Esophagus muscularis mucosa (tissue), 4 donors: Measurements from ENCODE around the gene FAM210B. TPM values are rescaled to one million over a fixed set of nuclear protein-coding genes. Genes with fewer than 3 reads are reported as not detected.

ENCODE experiments used
- DNase-seq: peaks from one replicate; pipeline ENCODE4 v3.0.0-alpha.2; 2017; ENCODE audit errors: extremely low spot score
- H3K27ac ChIP-seq, 4 donors: fragments of 200-600 bp; sonication (generic); replicated peaks in 1 of 4; 1 replicate in 3 of 4; 2 replicates in 1 of 4; pipeline ENCODE4 v1.5.1; 2016 to 2019; ENCODE audit warnings: mild to moderate bottlenecking in 1 of 4
- H3K27me3 ChIP-seq, 4 donors: fragments of 200-600 bp; sonication (generic); one replicate each; pipeline versions ENCODE4 v1.5.1 to v1.6.0; 2016 to 2019
- H3K36me3 ChIP-seq, 4 donors: fragments of 200-600 bp; sonication (generic); one replicate each; pipeline ENCODE4 v1.5.1; 2016 to 2019
- H3K4me1 ChIP-seq, 4 donors: fragments of 200-600 bp; sonication (generic); one replicate each; pipeline ENCODE4 v1.5.1; 2016 to 2019
- H3K4me3 ChIP-seq, 4 donors: fragments of 200-600 bp; sonication (generic); 1 replicate in 2 of 4; 2 replicates in 2 of 4; pipeline ENCODE4 v1.5.1; 2016 to 2019; ENCODE audit warnings: mild to moderate bottlenecking in 4 of 4, moderate library complexity in 1 of 4
- H3K9me3 ChIP-seq, 4 donors: fragments of 200-600 bp; sonication (generic); 1 replicate in 3 of 4; 2 replicates in 1 of 4; pipeline ENCODE4 v1.5.1; 2016 to 2019
- EP300 ChIP-seq: sonication (generic); formaldehyde crosslinking; IDR thresholded peaks from one replicate; pipeline ENCODE4 v1.6.1; 2017; ENCODE audit warnings: antibody characterized with exemption
- POLR2A ChIP-seq: fragments of 450-650 bp; IDR thresholded peaks from one replicate; pipeline ENCODE4 v1.6.1; 2017; ENCODE audit warnings: antibody characterized with exemption, moderate library complexity, mild to moderate bottlenecking, low read depth
- POLR2AphosphoS5 ChIP-seq, 2 donors: sonication (generic); formaldehyde crosslinking; IDR thresholded peaks; one replicate each; pipeline ENCODE4 v1.6.1; 2017; ENCODE audit warnings: antibody characterized with exemption in 2 of 2
- WGBS: methylation state at CpG from one replicate; pipeline ENCODE4 v1.1.5; 2018; 5-methylcytosine and 5-hydroxymethylcytosine counted together
- intact Hi-C: fragments of 100-400 bp; cut with DNase I; formaldehyde crosslinking; loops from one replicate; pipeline ENCODE4 v1.15.1; 2023
- total RNA-seq, 4 donors: library from RNA; depleted of rRNA; stranded (reverse); fragments of >200 nt; gene quantifications; one replicate each; pipeline versions ENCODE4 v1.1.0 to v1.2.1, GENCODE V29; 2016
- TF ChIP-seq, protein P1 (sequence below), 3 experiments: fragments of 200-600 bp in 2 of 3; fragments of 450-650 bp in 1 of 3; sonication (generic) in 2 of 3; IDR thresholded peaks; one replicate each; pipeline ENCODE4 v1.5.1; 2017 to 2019; ENCODE audit warnings: antibody characterized with exemption in 3 of 3, mild to moderate bottlenecking in 2 of 3, moderate library complexity in 1 of 3

The FAM210B gene
- total RNA-seq, 4 donors from 2014 or later: 48.2 to 75.0 (median 54.5) TPM

- Histone ChIP-seq H3K27me3 (no peaks in the 10 kb centered on the region), H3K4me3 (peak overlapping the region; percentile 87 to 98 (median 94)), H3K9me3 (no peaks in the 10 kb centered on the region), H3K36me3 (peaks cover 0 to 10% (median 4%) of the 10 kb centered on the region in 4 donors), H3K4me1 (peaks cover 15 to 40% (median 33%) of the 10 kb centered on the region in 4 donors), H3K27ac (peak overlapping the region in 2 of 4 donors; percentile 89)
- intact Hi-C loops: loop anchor here (2.0 kb wide), 1 partner anchor 35 kb away; the partner anchor contains the start of genes AURKA and CSTF1
- WGBS: 68% methylated on average over 6 of the region's 6 CpGs
- no peak for DNase-seq
- TF ChIP-seq POLR2A (no peak), EP300 (no peak), POLR2AphosphoS5 (IDR thresholded peaks at IDR 0.05) (no peak)
- TF ChIP-seq, protein P1, sequence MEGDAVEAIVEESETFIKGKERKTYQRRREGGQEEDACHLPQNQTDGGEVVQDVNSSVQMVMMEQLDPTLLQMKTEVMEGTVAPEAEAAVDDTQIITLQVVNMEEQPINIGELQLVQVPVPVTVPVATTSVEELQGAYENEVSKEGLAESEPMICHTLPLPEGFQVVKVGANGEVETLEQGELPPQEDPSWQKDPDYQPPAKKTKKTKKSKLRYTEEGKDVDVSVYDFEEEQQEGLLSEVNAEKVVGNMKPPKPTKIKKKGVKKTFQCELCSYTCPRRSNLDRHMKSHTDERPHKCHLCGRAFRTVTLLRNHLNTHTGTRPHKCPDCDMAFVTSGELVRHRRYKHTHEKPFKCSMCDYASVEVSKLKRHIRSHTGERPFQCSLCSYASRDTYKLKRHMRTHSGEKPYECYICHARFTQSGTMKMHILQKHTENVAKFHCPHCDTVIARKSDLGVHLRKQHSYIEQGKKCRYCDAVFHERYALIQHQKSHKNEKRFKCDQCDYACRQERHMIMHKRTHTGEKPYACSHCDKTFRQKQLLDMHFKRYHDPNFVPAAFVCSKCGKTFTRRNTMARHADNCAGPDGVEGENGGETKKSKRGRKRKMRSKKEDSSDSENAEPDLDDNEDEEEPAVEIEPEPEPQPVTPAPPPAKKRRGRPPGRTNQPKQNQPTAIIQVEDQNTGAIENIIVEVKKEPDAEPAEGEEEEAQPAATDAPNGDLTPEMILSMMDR (IDR thresholded peaks at IDR 0.05): no peak
These were observed 704 bp upstream of the FAM210B start for GRCh38 chr20:56358070-56358469.

GRCh38 chr20:56359212-56360132 lies 698 bp downstream of the FAM210B start:
- intact Hi-C loops: loop anchor here (2.0 kb wide), 1 partner anchor 33 kb away; the partner anchor contains the start of genes AURKA and CSTF1
- H3K4me1 ChIP-seq: peaks cover 15 to 47% (median 36%) of the 10 kb centered on the region in 4 donors
- 10% methylated on average over 25 of the region's 51 CpGs for WGBS
- H3K9me3 ChIP-seq: no peaks in the 10 kb centered on the region
- peaks cover 0 to 14% (median 5%) of the 10 kb centered on the region in 4 donors for H3K36me3 ChIP-seq
- H3K27me3 ChIP-seq: no peaks in the 10 kb centered on the region
- H3K27ac ChIP-seq: peak overlapping the region; percentile 82 to 89 (median 87)
- H3K4me3 ChIP-seq: peak overlapping the region; percentile 87 to 98 (median 94)
- peak in 1 of 2 donors; percentile 11 for TF ChIP-seq POLR2AphosphoS5 (IDR thresholded peaks at IDR 0.05)
- TF ChIP-seq POLR2A: no peak
- TF ChIP-seq, protein P1 (IDR thresholded peaks at IDR 0.05): no peak
- TF ChIP-seq EP300: no peak
- DNase-seq: no peak

DNA sequence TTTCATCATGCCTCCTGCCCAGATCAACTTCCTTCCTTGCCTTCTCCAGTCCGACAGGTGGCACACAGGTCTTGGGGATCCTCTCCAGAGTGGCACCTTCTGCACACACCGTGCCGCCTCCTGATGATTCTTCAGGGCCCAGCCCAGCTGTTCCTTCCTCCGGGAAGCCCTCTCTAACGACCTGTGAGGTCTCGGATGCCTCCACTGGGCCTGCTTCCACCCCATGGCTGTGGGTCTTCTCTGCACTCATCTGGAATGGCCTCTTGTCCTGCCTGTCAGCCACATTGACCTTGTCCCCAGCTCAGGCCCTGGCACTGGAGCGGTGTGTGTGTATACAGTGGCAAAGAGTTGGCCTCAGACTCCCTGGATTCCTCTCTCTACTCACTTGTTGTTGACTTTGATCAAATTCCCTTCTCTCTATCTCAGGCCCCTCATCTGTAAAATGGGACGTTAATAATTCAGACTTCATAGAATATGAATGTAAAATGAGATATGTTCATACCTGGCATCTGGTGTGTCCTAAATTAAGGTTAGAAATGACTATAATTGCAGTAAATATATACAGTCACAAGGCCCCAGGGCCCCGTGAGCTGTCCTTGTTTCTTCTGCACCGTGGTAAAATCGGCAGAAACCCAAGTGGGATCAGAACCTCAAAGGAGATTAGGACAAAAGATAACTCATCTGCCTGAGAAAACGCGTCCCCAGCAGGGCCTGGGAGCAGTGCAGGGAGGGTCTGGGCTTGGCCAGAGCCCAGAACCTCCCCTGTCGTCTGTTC lies 1.5 kb downstream of the FAM210B start:
- Histone ChIP-seq H3K27me3 (no peaks in the 10 kb centered on the region), H3K27ac (peak overlapping the region; percentile 82 to 89 (median 87)), H3K9me3 (no peaks in the 10 kb centered on the region), H3K4me1 (peaks cover 15 to 47% (median 36%) of the 10 kb centered on the region in 4 donors), H3K36me3 (peaks cover 4 to 22% (median 12%) of the 10 kb centered on the region in 4 donors), H3K4me3 (peak overlapping the region; percentile 87 to 98 (median 94))
- TF ChIP-seq, protein P1 (IDR thresholded peaks at IDR 0.05): no peak
- no peak for TF ChIP-seq POLR2A
- no peak for TF ChIP-seq EP300
- TF ChIP-seq POLR2AphosphoS5 (IDR thresholded peaks at IDR 0.05): no peak
- DNase-seq: no peak
- intact Hi-C loops: no loop called here
- 82% methylated on average over 13 of the region's 14 CpGs for WGBS

- intact Hi-C loops: no loop called here
These were observed 2.1 kb downstream of the FAM210B start for GRCh38 chr20:56360908-56361205.

More at GRCh38 chr20:56360908-56361205, 2.1 kb downstream of the FAM210B start:
- Histone ChIP-seq H3K4me1 (peaks cover 15 to 47% (median 36%) of the 10 kb centered on the region in 4 donors), H3K4me3 (no peak overlapping the region), H3K9me3 (no peaks in the 10 kb centered on the region), H3K27ac (peak overlapping the region in 3 of 4 donors; percentile 82 to 89 (median 85)), H3K36me3 (peaks cover 10 to 28% (median 18%) of the 10 kb centered on the region in 4 donors), H3K27me3 (no peaks in the 10 kb centered on the region)
- TF ChIP-seq POLR2AphosphoS5 (IDR thresholded peaks at IDR 0.05) (no peak), POLR2A (no peak), EP300 (no peak)
- TF ChIP-seq, protein P1 (IDR thresholded peaks at IDR 0.05): no peak
- 81% methylated on average over 8 of the region's 8 CpGs for WGBS
- DNase-seq: no peak
